RPMI7951 (cell line): ENCODE measurements around the gene METTL16. TPM values are rescaled to one million over a fixed set of nuclear protein-coding genes. Genes with fewer than 3 reads are reported as not detected.

ENCODE experiments used
- DNase-seq: peaks from one replicate; pipeline ENCODE4 v3.0.0-alpha.2; 2012; ENCODE audit warnings: low read depth
- total RNA-seq: library from RNA; depleted of rRNA; stranded (reverse); fragments of >200 nt; shearing (Covaris generic); gene quantifications from 2 replicates; pipeline ENCODE4 v1.2.3, GENCODE V29; 2014

Gene METTL16
- total RNA-seq, 1 experiment from 2014 or later, result 19.1 TPM

- no peak for DNase-seq
These were observed 130.6 kb downstream of the METTL16 start for GRCh38 chr17:2380950-2381649.

GRCh38 chr17:2380226-2380922, 131.3 kb downstream of the METTL16 start:
- DNase-seq, result no peak

- no peak for DNase-seq
These were observed 132.0 kb downstream of the METTL16 start for GRCh38 chr17:2379489-2380225.

GRCh38 chr17:2378905-2379304, 132.8 kb downstream of the METTL16 start:
- no peak for DNase-seq

GRCh38 chr17:2377659-2378058, 134.0 kb downstream of the METTL16 start:
- DNase-seq, result no peak

GRCh38 chr17:2376107-2376506, 135.6 kb downstream of the METTL16 start:
- DNase-seq, result no peak

- DNase-seq, result no peak
These were observed 136.3 kb downstream of the METTL16 start for GRCh38 chr17:2375406-2375805.

- peak; percentile 7 for DNase-seq
These were observed 137.0 kb downstream of the METTL16 start for GRCh38 chr17:2374549-2375285.

- DNase-seq, result no peak
These were observed 138.5 kb downstream of the METTL16 start for GRCh38 chr17:2373179-2373578.

GRCh38 chr17:2372681-2373080, 139.0 kb downstream of the METTL16 start:
- no peak for DNase-seq

GRCh38 chr17:2372180-2372579, 139.5 kb downstream of the METTL16 start:
- no peak for DNase-seq

GRCh38 chr17:2371183-2372130, 140.2 kb downstream of the METTL16 start:
- DNase-seq, result no peak

- DNase-seq, result no peak
These were observed 141.5 kb downstream of the METTL16 start for GRCh38 chr17:2370211-2370589.

- no peak for DNase-seq
These were observed 142.0 kb downstream of the METTL16 start for GRCh38 chr17:2369551-2370210.

GRCh38 chr17:2369039-2369438, 142.6 kb downstream of the METTL16 start:
- no peak for DNase-seq

- no peak for DNase-seq
These were observed 143.3 kb downstream of the METTL16 start for GRCh38 chr17:2368359-2368758.

- DNase-seq, result no peak
These were observed 144.8 kb downstream of the METTL16 start for GRCh38 chr17:2366747-2367494.
